Osteocyte (in vitro differentiated cells): Measurements from ENCODE around the gene LRSAM1. TPM values are rescaled to one million over a fixed set of nuclear protein-coding genes. Genes with fewer than 3 reads are reported as not detected.

Source experiments
- DNase-seq: peaks from one replicate; pipeline ENCODE4 v3.0.0; 2021; ENCODE audit warnings: mixed read lengths; ENCODE audit not compliant: unreplicated experiment; ENCODE audit errors: extremely low spot score
- H3K27ac Mint-ChIP-seq: one replicate; pipeline ENCODE4 v1.8.0; 2021; ENCODE audit warnings: mild to moderate bottlenecking, mixed read lengths; ENCODE audit not compliant: unreplicated experiment
- H3K27me3 Mint-ChIP-seq: one replicate; pipeline ENCODE4 v1.8.0; 2021; ENCODE audit warnings: mixed read lengths; ENCODE audit not compliant: unreplicated experiment
- H3K36me3 Mint-ChIP-seq: one replicate; pipeline ENCODE4 v1.8.0; 2021; ENCODE audit warnings: mixed read lengths; ENCODE audit not compliant: unreplicated experiment
- H3K4me1 Mint-ChIP-seq: one replicate; pipeline ENCODE4 v1.8.0; 2021; ENCODE audit warnings: mixed read lengths; ENCODE audit not compliant: unreplicated experiment
- H3K4me3 Mint-ChIP-seq: one replicate; pipeline ENCODE4 v1.8.0; 2021; ENCODE audit warnings: mild to moderate bottlenecking, moderate library complexity, mixed read lengths; ENCODE audit not compliant: unreplicated experiment
- H3K9me3 Mint-ChIP-seq: one replicate; pipeline ENCODE4 v1.8.0; 2021; ENCODE audit warnings: mixed read lengths; ENCODE audit not compliant: unreplicated experiment
- total RNA-seq: library from RNA; stranded (reverse); gene quantifications from 2 replicates; pipeline ENCODE4 v1.2.1, GENCODE V29; 2021
- TF ChIP-seq, protein P1 (sequence below): fragments of 200-600 bp; sonication (generic); IDR thresholded peaks from 2 replicates; pipeline ENCODE4 v1.5.0; 2021; ENCODE audit warnings: antibody characterized with exemption, mild to moderate bottlenecking, moderate library complexity

LRSAM1 gene
- total RNA-seq, 1 donor from 2014 or later: 26.0 TPM

DNA sequence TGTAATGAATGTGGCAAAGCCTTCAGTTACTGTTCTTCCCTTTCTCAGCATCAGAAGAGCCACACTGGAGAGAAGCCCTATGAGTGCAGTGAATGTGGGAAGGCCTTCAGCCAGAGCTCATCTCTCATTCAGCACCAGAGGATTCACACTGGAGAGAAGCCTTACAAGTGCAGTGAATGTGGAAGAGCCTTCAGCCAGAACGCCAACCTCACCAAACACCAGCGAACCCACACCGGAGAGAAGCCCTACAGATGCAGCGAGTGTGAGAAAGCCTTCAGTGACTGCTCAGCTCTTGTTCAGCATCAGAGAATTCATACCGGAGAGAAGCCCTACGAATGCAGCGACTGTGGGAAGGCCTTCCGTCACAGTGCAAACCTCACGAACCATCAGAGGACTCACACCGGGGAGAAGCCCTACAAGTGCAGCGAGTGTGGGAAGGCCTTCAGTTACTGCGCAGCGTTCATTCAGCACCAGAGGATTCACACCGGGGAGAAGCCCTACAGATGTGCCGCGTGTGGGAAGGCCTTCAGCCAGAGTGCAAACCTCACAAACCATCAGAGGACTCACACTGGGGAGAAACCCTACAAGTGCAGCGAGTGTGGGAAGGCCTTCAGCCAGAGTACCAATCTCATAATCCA lies 6.9 kb upstream of the LRSAM1 start:
- Mint-ChIP-seq H3K36me3 (peaks cover 68% of the 10 kb centered on the region), H3K9me3 (no peaks in the 10 kb centered on the region), H3K27me3 (no peaks in the 10 kb centered on the region), H3K4me1 (peaks cover 20% of the 10 kb centered on the region), H3K4me3 (no peak overlapping the region), H3K27ac (peak overlapping the region; percentile 21)
- TF ChIP-seq, protein P1, sequence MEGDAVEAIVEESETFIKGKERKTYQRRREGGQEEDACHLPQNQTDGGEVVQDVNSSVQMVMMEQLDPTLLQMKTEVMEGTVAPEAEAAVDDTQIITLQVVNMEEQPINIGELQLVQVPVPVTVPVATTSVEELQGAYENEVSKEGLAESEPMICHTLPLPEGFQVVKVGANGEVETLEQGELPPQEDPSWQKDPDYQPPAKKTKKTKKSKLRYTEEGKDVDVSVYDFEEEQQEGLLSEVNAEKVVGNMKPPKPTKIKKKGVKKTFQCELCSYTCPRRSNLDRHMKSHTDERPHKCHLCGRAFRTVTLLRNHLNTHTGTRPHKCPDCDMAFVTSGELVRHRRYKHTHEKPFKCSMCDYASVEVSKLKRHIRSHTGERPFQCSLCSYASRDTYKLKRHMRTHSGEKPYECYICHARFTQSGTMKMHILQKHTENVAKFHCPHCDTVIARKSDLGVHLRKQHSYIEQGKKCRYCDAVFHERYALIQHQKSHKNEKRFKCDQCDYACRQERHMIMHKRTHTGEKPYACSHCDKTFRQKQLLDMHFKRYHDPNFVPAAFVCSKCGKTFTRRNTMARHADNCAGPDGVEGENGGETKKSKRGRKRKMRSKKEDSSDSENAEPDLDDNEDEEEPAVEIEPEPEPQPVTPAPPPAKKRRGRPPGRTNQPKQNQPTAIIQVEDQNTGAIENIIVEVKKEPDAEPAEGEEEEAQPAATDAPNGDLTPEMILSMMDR: no peak
- DNase-seq: no peak

DNA sequence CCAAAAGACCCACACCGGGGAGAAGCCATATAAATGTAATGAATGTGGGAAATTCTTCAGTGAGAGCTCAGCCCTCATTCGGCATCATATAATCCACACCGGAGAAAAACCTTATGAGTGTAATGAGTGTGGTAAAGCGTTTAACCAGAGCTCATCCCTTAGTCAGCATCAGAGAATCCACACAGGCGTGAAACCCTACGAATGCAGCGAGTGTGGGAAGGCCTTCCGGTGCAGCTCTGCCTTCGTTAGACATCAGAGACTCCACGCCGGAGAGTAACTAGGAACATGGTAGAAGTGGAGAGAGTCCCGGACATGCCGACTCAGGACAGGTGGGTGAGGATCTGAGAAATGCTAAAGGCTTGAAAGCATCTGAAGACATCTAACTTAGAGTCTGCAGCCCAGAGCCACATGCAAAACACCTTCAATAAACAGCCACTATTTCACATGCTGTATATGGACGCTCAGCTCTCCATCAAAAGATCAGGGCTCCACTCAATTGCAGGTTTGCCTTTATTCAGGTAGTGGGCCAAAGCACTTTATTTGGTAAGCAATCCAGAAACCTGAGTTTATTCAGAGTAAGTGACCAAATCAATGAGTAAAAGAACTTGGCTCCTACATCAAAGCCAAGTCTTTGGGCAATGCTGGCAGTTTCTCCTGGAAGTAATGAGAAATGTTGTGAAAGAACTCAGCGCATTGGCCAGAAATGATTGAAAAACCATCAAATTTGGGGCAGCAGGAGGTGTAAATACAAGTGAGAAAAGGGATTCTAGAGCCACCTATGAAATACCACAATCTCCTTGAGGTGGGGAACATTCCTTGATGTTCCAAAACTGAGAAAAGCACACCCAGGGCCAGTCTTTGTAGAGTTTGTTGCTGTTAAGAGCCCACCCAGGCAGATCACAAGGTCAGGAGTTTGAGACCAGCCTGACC lies 6.1 kb upstream of the LRSAM1 start:
- no peak overlapping the region for H3K27ac Mint-ChIP-seq
- H3K27me3 Mint-ChIP-seq: no peaks in the 10 kb centered on the region
- no peak for DNase-seq
- no peak overlapping the region for H3K4me3 Mint-ChIP-seq
- TF ChIP-seq, protein P1: no peak
- H3K9me3 Mint-ChIP-seq: no peaks in the 10 kb centered on the region
- H3K36me3 Mint-ChIP-seq: peaks cover 69% of the 10 kb centered on the region
- peaks cover 28% of the 10 kb centered on the region for H3K4me1 Mint-ChIP-seq

DNA sequence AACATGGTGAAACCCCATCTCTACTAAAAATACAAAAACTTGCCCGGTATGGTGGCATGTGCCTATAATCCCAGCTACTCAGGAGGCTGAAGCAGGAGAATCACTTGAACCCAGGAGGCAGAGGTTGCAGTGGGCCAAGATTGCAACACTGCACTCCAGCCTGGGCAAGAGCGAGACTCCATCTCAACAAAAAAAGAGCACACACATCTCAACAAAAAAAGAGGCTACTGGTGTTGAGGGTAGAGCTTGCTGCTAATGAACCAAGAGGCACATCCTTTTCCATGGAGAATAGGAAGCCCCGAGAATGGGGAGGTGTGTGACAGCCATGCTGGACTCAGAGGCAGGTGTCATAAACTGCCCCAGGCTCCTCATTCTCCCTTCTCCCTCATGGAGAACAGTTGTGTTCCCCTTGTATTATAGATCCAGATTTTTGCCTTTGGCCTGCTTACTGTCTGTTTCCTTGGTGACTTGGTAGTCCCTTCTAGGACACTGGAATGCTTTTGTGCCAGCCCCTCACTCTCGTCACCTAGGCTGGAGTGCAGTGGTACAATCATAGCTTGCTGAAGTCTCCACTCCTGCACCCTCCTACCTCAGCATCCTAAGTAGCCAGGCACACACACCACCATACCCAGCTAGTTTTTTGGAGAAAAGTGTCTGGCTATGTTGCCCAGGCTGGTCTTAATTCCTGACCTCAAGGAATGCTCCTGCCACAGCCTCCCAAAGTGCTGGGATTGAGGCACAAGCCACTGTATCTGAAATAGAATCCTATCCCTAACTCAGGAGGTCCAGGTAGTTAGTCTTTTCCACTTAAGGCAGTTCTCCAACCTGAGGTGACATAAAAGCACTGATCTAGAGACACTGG lies 5.2 kb upstream of the LRSAM1 start:
- DNase-seq: no peak
- peak overlapping the region; percentile 34 for H3K27ac Mint-ChIP-seq
- peaks cover 31% of the 10 kb centered on the region for H3K4me1 Mint-ChIP-seq
- H3K4me3 Mint-ChIP-seq: no peak overlapping the region
- TF ChIP-seq, protein P1: no peak
- H3K36me3 Mint-ChIP-seq: peaks cover 60% of the 10 kb centered on the region
- H3K9me3 Mint-ChIP-seq: no peaks in the 10 kb centered on the region
- H3K27me3 Mint-ChIP-seq: no peaks in the 10 kb centered on the region

DNA sequence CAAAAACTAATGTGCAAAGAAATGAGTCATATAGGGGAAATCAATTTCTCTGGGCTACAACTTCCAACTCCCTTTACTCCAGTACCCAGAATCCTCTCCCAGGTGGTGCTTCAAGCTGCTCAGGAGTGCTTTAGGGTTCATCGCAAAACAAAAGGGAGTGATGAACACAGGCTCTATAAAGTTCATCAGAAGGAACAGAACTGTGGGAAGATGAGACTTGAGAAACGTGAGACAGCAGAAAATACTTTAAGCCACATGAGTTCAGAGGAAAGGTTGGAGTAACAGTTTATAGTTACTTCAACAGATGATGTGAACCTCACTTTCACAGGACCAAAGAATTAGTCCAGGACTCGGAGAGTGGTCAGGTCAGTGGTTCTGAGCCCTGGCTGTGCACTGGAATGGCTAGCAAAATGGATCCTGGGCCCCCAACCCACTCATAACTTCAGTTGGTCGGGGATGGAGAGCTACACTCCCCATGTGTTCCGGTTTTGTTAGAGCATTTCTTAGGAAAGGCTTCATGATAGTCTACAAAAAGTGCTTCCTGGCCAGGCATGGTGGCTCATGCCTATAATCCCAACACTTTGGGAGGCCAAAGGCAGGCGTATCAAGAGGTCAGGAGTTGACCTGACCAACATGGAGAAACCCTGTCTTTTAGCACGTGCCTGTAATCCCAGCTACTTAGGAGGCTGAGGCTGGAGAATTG lies 4.4 kb upstream of the LRSAM1 start:
- Mint-ChIP-seq H3K4me3 (no peak overlapping the region), H3K27me3 (no peaks in the 10 kb centered on the region), H3K36me3 (peaks cover 58% of the 10 kb centered on the region), H3K27ac (peak overlapping the region; percentile 47), H3K4me1 (peaks cover 34% of the 10 kb centered on the region), H3K9me3 (no peaks in the 10 kb centered on the region)
- TF ChIP-seq, protein P1: no peak
- no peak for DNase-seq
